ENCODE data around the gene MPP2.
"Not testable (repeated sequence)": the region's sequence is repeated elsewhere in the genome, so short reads cannot be mapped to it uniquely, and the experiment has no call there.

The MPP2 gene

GRCh38 chr17:43846963-43847371, 60.4 kb downstream of the MPP2 start, which contains the start of gene CD300LG:
Gene CD300LG (plus strand): TSS chr17:43847176. CDS start chr17:43847217, 41 bp downstream.
- no peak for DNase-seq (ENCODE audit: low read depth in 3 of 3)

- DNase-seq (ENCODE audit: low read depth in 3 of 3): peak; percentile 56 to 60 (median 60)
Observed at GRCh38 chr17:43846221-43846712, 61.1 kb downstream of the MPP2 start.

- no peak for DNase-seq (ENCODE audit: low read depth in 3 of 3)
Observed at GRCh38 chr17:43845766-43846165, 61.6 kb downstream of the MPP2 start.

- no peak for DNase-seq (ENCODE audit: low read depth in 3 of 3)
Observed at GRCh38 chr17:43844241-43844640, 63.1 kb downstream of the MPP2 start.

GRCh38 chr17:43842975-43843325, 64.4 kb downstream of the MPP2 start:
- no peak for DNase-seq (ENCODE audit: low read depth in 3 of 3)

GRCh38 chr17:43842091-43842974, 65.0 kb downstream of the MPP2 start:
- not testable (repeated sequence) for DNase-seq (ENCODE audit: low read depth in 3 of 3)

- DNase-seq (ENCODE audit: low read depth in 3 of 3): no peak
Observed at GRCh38 chr17:43841282-43841681, 66.1 kb downstream of the MPP2 start.

- DNase-seq (ENCODE audit: low read depth in 3 of 3): no peak
Observed at GRCh38 chr17:43840814-43841213, 66.5 kb downstream of the MPP2 start.

GRCh38 chr17:43839670-43840108, 67.6 kb downstream of the MPP2 start:
- DNase-seq (ENCODE audit: low read depth in 3 of 3): no peak

- no peak for DNase-seq (ENCODE audit: low read depth in 3 of 3)
Observed at GRCh38 chr17:43834106-43834505, 73.2 kb downstream of the MPP2 start.

GRCh38 chr17:43832976-43833829, 74.1 kb downstream of the MPP2 start, which contains the start of gene MPP3:
Gene MPP3 (minus strand): TSS chr17:43833146. CDS start chr17:43831906, 1,240 bp downstream.
- peak; percentile 13 to 34 (median 34) for DNase-seq (ENCODE audit: low read depth in 3 of 3)

GRCh38 chr17:43832168-43832975, 75.0 kb downstream of the MPP2 start:
- DNase-seq (ENCODE audit: low read depth in 3 of 3): no peak

GRCh38 chr17:43831633-43832032, 75.7 kb downstream of the MPP2 start:
- no peak for DNase-seq (ENCODE audit: low read depth in 3 of 3)

GRCh38 chr17:43830510-43831140, 76.7 kb downstream of the MPP2 start:
- DNase-seq (ENCODE audit: low read depth in 3 of 3): no peak

- DNase-seq (ENCODE audit: low read depth in 3 of 3): no peak
Observed at GRCh38 chr17:43829738-43830137, 77.6 kb downstream of the MPP2 start.

GRCh38 chr17:43827596-43827995, 79.7 kb downstream of the MPP2 start:
- no peak for DNase-seq (ENCODE audit: low read depth in 3 of 3)

GRCh38 chr17:43826206-43826605, 81.1 kb downstream of the MPP2 start:
- DNase-seq (ENCODE audit: low read depth in 3 of 3): no peak

GRCh38 chr17:43825567-43825966, 81.8 kb downstream of the MPP2 start:
- DNase-seq (ENCODE audit: low read depth in 3 of 3): no peak
